MG63 (cell line): ENCODE measurements around the gene SLC10A7. TPM values are rescaled to one million over a fixed set of nuclear protein-coding genes. Genes with fewer than 3 reads are reported as not detected.

ENCODE experiments used
- DNase-seq: peaks from one replicate; pipeline ENCODE4 v3.0.0-alpha.2; 2020
- H3K27me3 ChIP-seq: fragments of 250-450 bp; sonication (Bioruptor Pico); 2 replicates; pipeline ENCODE4 v1.5.1; 2020; ENCODE audit warnings: mild to moderate bottlenecking, moderate library complexity
- H3K36me3 ChIP-seq: fragments of 250-450 bp; sonication (Bioruptor Pico); 2 replicates; pipeline ENCODE4 v1.5.1; 2020; ENCODE audit warnings: mild to moderate bottlenecking, moderate library complexity
- H3K4me3 ChIP-seq: fragments of 250-450 bp; sonication (Bioruptor Pico); 2 replicates; pipeline ENCODE4 v1.5.1; 2020; ENCODE audit warnings: mild to moderate bottlenecking, moderate library complexity
- H3K9me3 ChIP-seq: fragments of 250-450 bp; sonication (Bioruptor Pico); 2 replicates; pipeline ENCODE4 v1.5.1; 2020; ENCODE audit warnings: mild to moderate bottlenecking, moderate library complexity
- total RNA-seq: library from RNA; depleted of rRNA; stranded (reverse); fragments of >200 nt; shearing (Covaris generic); gene quantifications from 2 replicates; pipeline ENCODE4 v1.2.3, GENCODE V29; 2014; ENCODE audit warnings: low replicate concordance; rRNA removed

The SLC10A7 gene, protein sequence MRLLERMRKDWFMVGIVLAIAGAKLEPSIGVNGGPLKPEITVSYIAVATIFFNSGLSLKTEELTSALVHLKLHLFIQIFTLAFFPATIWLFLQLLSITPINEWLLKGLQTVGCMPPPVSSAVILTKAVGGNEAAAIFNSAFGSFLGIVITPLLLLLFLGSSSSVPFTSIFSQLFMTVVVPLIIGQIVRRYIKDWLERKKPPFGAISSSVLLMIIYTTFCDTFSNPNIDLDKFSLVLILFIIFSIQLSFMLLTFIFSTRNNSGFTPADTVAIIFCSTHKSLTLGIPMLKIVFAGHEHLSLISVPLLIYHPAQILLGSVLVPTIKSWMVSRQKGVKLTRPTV
- total RNA-seq = 3.7 and 10.2 TPM in 2 replicates

DNA sequence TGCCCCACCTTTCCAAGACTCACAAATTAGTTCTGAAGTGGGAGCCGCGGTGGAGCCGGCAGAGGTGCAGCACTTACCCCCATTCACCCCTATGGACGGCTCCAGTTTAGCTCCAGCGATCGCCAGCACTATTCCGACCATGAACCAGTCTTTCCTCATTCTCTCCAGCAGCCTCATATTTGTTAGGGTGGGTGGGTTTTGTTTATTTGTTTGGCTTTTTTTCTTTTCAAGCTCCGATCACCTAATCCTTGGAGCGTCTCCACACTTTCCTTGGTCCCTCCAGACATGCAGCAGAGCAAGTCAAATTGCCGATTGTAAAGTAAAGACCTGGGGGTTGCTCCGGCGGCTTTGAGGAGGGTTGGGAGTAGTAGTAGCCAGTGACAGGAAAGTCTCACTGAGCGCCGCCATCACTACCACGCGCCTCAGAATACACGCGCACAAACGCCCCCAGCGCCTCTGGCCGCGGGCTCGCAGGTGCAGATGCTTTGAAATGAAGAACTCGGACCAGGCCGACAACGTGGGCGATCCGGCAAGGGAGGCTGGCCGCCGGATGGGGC, at the start of gene SLC10A7:
Gene SLC10A7 (minus strand): TSS at position 400 of the 557 bp plus-strand sequence. CDS start 223 bp downstream, at position 177.
- peak; percentile 55 for DNase-seq
- H3K36me3 ChIP-seq = no peaks in the 10 kb centered on the region
- H3K27me3 ChIP-seq = no peaks in the 10 kb centered on the region
- H3K9me3 ChIP-seq = no peaks in the 10 kb centered on the region
- peak within 1 kb of the TSS; percentile 68 for H3K4me3 ChIP-seq

DNA sequence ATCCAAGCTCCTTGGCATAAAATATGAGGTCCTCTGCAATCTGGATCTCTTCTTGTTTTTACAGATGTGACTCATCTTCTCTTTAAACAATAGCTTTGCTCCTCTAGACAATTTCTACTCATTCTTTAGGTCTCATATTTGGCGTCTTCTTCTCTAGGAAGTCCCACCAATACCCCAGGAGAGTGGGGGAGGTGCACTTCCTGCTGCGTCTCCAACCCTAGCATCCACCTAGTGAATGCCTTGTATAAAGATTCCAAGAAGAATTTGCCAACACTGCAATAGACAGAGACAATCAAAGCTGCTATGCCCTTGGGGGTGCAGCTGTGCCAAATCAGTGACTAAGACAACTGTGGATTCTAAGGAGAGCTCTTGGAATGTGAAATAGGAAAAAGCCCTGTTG, 45.7 kb upstream of the SLC10A7 start:
- H3K27me3 ChIP-seq = no peaks in the 10 kb centered on the region
- H3K9me3 ChIP-seq = no peaks in the 10 kb centered on the region
- peak; percentile 41 for DNase-seq
- no peaks in the 10 kb centered on the region for H3K36me3 ChIP-seq
- H3K4me3 ChIP-seq = no peak overlapping the region

DNA sequence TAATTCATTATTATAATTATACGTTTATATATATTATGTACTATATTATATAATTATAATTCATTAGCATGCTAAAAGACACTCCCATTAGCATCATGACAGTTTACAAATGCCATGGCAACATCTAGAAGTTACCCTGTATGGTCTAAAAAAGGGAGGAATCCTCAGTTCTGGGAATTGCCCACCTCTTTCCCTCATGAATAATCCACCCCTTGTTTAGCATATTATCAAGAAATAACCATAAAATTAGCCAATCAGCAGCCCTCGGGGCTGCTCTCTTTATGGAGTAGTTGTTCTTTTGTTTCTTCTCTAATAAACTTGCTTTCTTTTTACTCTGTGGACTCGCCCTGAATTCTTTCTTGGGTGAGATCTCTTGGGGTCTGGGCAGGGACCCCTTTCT, 42.8 kb upstream of the SLC10A7 start:
- H3K36me3 ChIP-seq = no peaks in the 10 kb centered on the region
- no peak overlapping the region for H3K4me3 ChIP-seq
- no peak for DNase-seq
- H3K9me3 ChIP-seq = no peaks in the 10 kb centered on the region
- H3K27me3 ChIP-seq = no peaks in the 10 kb centered on the region

GRCh38 chr4:146550161-146550560, 28.4 kb upstream of the SLC10A7 start:
- Histone ChIP-seq H3K4me3 (no peak overlapping the region), H3K9me3 (no peaks in the 10 kb centered on the region), H3K27me3 (no peaks in the 10 kb centered on the region), H3K36me3 (no peaks in the 10 kb centered on the region)
- no peak for DNase-seq

DNA sequence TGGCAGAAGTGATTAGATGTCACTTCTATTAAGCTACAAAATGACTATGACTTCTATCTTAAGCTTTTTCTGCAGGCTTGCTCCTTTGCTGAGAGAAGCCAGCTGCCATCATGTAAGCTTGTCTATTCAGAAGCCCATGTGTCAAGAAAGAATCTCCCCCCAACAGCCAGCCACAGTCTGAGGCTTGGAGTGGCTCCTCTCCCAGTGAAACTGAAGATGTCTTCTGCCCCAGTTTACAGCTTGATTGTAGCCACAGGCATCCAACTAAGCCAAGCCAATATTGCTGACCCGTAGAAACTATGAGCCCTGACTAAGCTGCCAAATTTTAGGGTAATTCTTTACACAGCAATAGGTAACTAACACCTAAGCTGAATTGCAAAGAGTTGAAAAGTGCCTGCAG, 26.7 kb upstream of the SLC10A7 start:
- no peak for DNase-seq

GRCh38 chr4:146545102-146545501, 23.4 kb upstream of the SLC10A7 start:
- DNase-seq = no peak
- H3K9me3 ChIP-seq = no peaks in the 10 kb centered on the region
- no peak overlapping the region for H3K4me3 ChIP-seq
- H3K27me3 ChIP-seq = no peaks in the 10 kb centered on the region
- no peaks in the 10 kb centered on the region for H3K36me3 ChIP-seq

More for the DNA sequence above, 26.7 kb upstream of the SLC10A7 start:
- H3K9me3 ChIP-seq = no peaks in the 10 kb centered on the region
- H3K27me3 ChIP-seq = no peaks in the 10 kb centered on the region
- H3K36me3 ChIP-seq = no peaks in the 10 kb centered on the region
- no peak overlapping the region for H3K4me3 ChIP-seq

DNA sequence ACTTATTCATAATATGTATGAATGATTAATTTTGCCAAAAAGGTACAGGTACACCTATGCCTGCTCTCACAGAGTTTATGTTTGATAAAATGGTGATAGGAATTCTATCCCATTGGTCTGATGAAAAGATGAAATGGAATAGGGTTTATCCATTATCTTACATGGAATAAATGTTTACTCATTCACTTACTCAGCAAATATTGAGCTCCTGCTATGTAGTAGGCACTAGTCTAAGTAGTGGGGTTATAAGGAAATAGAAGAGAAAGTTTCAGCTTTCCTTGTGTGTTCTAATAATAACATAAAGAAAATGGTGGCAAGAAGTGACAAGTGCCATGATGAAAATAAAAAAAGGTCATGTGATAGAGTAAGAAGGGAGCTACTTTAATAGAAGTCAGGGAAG, 12.4 kb upstream of the SLC10A7 start:
- no peaks in the 10 kb centered on the region for H3K27me3 ChIP-seq
- no peaks in the 10 kb centered on the region for H3K9me3 ChIP-seq
- H3K4me3 ChIP-seq = no peak overlapping the region
- DNase-seq = no peak
- H3K36me3 ChIP-seq = no peaks in the 10 kb centered on the region

DNA sequence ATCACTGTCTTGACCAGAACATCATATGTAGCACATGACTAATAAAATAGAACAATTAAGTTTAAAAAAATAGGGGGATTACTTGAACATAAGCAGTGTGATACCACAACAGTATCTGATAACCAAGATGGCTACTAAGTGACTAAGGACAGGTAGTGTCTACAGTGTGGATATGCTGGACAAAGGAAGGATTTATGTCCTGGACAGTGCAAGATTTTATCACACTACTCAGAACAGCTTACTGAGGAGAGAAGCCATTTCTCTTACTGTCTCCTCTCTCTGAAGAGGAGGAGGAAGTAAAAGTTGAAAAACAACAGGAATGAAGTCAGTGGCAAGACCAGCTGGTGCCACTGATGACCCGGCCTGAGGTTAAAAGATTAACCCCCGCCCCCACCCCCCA, 4.0 kb upstream of the SLC10A7 start:
- Histone ChIP-seq H3K4me3 (no peak overlapping the region), H3K36me3 (no peaks in the 10 kb centered on the region), H3K27me3 (no peaks in the 10 kb centered on the region), H3K9me3 (no peaks in the 10 kb centered on the region)
- DNase-seq = no peak

DNA sequence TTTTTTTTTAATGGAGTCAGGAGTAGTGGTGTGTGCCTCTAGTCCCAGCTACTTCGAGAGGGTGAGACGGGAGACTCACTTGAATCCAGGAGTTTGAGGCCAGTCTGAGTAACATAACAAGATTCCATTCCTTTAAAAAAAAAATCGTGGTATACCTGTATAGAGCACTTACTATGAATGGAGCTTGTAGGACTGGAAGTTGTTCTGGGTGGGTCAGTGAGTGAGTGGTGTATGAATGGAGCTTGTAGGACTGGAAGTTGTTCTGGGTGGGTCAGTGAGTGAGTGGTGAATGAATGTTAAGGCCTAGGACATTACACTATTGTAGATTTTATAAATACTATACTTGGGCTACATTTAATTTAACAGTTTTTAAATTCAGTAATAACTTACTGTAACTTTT, 2.9 kb upstream of the SLC10A7 start:
- no peaks in the 10 kb centered on the region for H3K9me3 ChIP-seq
- no peaks in the 10 kb centered on the region for H3K27me3 ChIP-seq
- no peak for DNase-seq
- no peaks in the 10 kb centered on the region for H3K36me3 ChIP-seq
- H3K4me3 ChIP-seq = no peak overlapping the region

- no peak for DNase-seq
- Histone ChIP-seq H3K9me3 (no peaks in the 10 kb centered on the region), H3K27me3 (no peaks in the 10 kb centered on the region), H3K36me3 (no peaks in the 10 kb centered on the region), H3K4me3 (peak overlapping the region; percentile 68)
Measured at GRCh38 chr4:146522869-146523205, 1.1 kb upstream of the SLC10A7 start.

DNA sequence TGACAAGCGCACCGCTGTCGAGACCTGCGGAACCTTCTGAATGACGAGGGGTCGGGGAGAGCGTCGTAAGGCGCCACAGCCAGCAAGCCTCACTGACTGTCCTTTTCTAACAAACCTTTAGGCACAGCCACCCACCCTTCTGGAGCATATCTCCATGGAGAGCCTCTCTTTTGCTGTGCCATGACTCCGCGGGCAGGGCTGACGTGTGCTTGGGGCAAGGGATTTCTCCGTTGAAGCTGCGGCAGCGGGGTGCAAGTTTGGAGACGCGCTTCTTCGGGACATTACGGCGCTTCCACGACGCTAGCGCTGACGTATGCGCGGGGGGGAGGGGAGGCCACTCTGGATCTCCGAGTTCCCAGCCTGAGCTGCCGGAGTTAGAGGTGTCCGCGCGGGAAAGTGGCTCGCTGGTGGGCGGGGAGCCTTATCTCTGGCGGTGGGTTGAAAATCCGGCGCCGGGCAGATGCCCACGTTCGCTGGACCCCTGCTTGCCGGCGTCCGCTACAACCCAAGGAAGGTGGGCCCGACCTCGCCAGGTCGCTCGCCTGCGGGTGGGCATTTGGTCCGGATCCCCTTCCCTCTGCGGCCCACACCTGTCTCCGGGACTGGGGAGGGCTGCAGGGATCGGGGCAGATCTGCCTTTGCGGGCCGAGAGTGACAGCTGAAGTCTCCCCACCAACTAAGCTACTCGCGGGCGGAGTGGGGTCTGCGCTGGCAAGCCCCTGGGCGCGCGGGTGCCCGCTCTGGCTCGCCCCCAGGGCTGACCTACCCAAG, 543 bp upstream of the SLC10A7 start:
- no peaks in the 10 kb centered on the region for H3K36me3 ChIP-seq
- no peaks in the 10 kb centered on the region for H3K9me3 ChIP-seq
- H3K27me3 ChIP-seq = no peaks in the 10 kb centered on the region
- H3K4me3 ChIP-seq = peak overlapping the region; percentile 68
- peak; percentile 65 for DNase-seq

DNA sequence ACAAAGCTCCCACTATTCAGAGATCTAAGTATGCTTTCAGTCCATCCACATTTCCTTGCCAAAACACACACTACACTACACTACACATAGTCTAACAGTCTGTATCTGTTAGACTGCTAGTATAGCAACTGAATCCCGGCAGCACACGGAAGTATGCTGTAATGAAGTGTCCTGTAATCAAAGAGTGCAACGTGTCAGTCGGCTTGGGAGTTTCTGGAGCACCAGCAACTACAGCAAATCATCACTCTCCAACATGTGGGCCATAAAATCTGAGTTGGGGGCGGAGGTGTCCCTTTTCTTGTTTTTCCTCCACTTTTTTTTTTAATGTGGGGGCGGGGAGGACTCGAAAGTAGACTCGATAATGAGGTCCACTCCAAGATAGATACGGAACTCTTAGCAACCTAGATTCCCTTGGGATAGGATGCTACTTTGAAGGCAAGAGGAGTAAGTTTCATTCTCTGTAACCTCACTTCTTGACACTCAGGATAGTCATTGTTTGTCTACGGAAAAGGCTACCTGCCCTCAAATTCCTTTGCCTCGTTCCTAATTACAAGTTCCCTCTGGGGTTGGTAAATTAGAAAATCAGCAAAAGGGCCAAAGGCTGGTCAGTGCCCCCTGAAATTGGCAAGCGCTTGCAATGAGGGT, 722 bp downstream of the SLC10A7 start:
- no peaks in the 10 kb centered on the region for H3K36me3 ChIP-seq
- peak; percentile 16 for DNase-seq
- peak overlapping the region; percentile 68 for H3K4me3 ChIP-seq
- no peaks in the 10 kb centered on the region for H3K27me3 ChIP-seq
- H3K9me3 ChIP-seq = no peaks in the 10 kb centered on the region

- no peaks in the 10 kb centered on the region for H3K9me3 ChIP-seq
- no peak overlapping the region for H3K4me3 ChIP-seq
- H3K27me3 ChIP-seq = no peaks in the 10 kb centered on the region
- H3K36me3 ChIP-seq = no peaks in the 10 kb centered on the region
- no peak for DNase-seq
Measured at GRCh38 chr4:146514651-146515357, 6.9 kb downstream of the SLC10A7 start.

- H3K36me3 ChIP-seq = no peaks in the 10 kb centered on the region
- no peaks in the 10 kb centered on the region for H3K27me3 ChIP-seq
- no peak overlapping the region for H3K4me3 ChIP-seq
- no peaks in the 10 kb centered on the region for H3K9me3 ChIP-seq
- DNase-seq = no peak
Measured at GRCh38 chr4:146513548-146513947, 8.2 kb downstream of the SLC10A7 start.

- DNase-seq = no peak
- H3K27me3 ChIP-seq = no peaks in the 10 kb centered on the region
Measured at GRCh38 chr4:146511381-146511780, 10.4 kb downstream of the SLC10A7 start.

DNA sequence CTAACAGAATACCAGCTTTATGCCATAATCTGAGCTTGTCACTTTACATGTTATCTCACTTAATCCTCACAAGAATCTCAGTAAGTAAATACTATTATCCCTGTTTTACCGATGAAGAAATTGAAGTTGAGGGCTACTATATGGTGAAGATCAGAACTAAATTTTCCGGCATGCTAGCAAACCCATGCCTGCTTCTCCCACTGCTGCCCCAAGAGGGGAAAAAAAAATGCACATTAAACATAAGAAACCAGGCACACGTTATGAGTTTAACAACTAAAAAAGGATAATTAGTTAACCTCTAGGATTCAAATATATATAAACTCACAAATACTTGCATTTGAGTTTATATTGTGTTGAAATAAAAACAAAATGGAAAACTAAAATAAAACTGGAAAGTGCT, 10.8 kb downstream of the SLC10A7 start:
- no peaks in the 10 kb centered on the region for H3K9me3 ChIP-seq
- DNase-seq = no peak
- no peaks in the 10 kb centered on the region for H3K27me3 ChIP-seq
- H3K4me3 ChIP-seq = no peak overlapping the region
- H3K36me3 ChIP-seq = no peaks in the 10 kb centered on the region

More at GRCh38 chr4:146511381-146511780, 10.4 kb downstream of the SLC10A7 start:
- Histone ChIP-seq H3K36me3 (no peaks in the 10 kb centered on the region), H3K4me3 (no peak overlapping the region), H3K9me3 (no peaks in the 10 kb centered on the region)
